A549 (cell line): ENCODE results near the gene SPRR1B. TPM values are rescaled to one million over a fixed set of nuclear protein-coding genes. Genes with fewer than 3 reads are reported as not detected.
"Not testable (repeated sequence)": the region's sequence is repeated elsewhere in the genome, so short reads cannot be mapped to it uniquely, and the experiment has no call there.

Experiments used
- ATAC-seq, 2 experiments: fragments of 200-7000 bp in 1 of 2; fragments of >200 bp in 1 of 2; cut with Nextera tagmentation in 1 of 2; cut with Tn5 transposase in 1 of 2; 3 replicates each; pipeline versions ENCODE4 v1.8.0 to v1.9.1; 2018 to 2020; ENCODE audit warnings: mild to moderate bottlenecking in 1 of 2, moderate library complexity in 1 of 2
- CTCF ChIA-PET: fragments of 300-600 bp; sonication (Branson Sonifier 250); formaldehyde crosslinking; extraction: SDS; loops from one replicate; lab custom pipeline; 2021; ENCODE audit warnings: antibody characterized with exemption, inconsistent platforms; lab: Yijun Ruan, JAX
- POLR2A ChIA-PET: fragments of 350-600 bp; formaldehyde crosslinking; extraction: SDS; loops from one replicate; lab custom pipeline; 2021; ENCODE audit warnings: antibody characterized with exemption, inconsistent platforms; lab: Yijun Ruan, JAX
- DNase-seq, 2 experiments: peaks; one replicate each; pipeline versions ENCODE4 v3.0.0 to v3.0.0-alpha.2; 2011 to 2016; ENCODE audit warnings: low read depth in 1 of 2, low spot score in 1 of 2
- FAIRE-seq: peaks from 2 replicates; lab custom pipeline; 2011; peaks lifted over from hg19 to GRCh38; lab: Jason Lieb, UNC
- H3K27ac ChIP-seq, 2 experiments: fragments of >200 bp; sonication (Bioruptor Twin); formaldehyde crosslinking; 3 replicates each; pipeline ENCODE4 v1.5.1; 2016 to 2017
- H3K4me1 ChIP-seq: fragments of >200 bp; sonication (Bioruptor Twin); formaldehyde crosslinking; 3 replicates; pipeline ENCODE4 v1.6.1; 2016
- H3K4me2 ChIP-seq: fragments of >200 bp; sonication (Bioruptor Twin); formaldehyde crosslinking; 3 replicates; pipeline ENCODE4 v1.6.1; 2016
- H3K4me3 ChIP-seq: fragments of >200 bp; sonication (Bioruptor Twin); formaldehyde crosslinking; 3 replicates; pipeline ENCODE4 v1.5.1; 2016
- H3K9me3 ChIP-seq: fragments of >200 bp; sonication (Bioruptor Twin); formaldehyde crosslinking; 3 replicates; pipeline ENCODE4 v1.6.1; 2016
- BCL3 ChIP-seq: fragments of >200 bp; sonication (Bioruptor Twin); formaldehyde crosslinking; IDR thresholded peaks from 3 replicates; pipeline ENCODE4 v1.6.1; 2016
- CBX8 ChIP-seq: fragments of 200-600 bp; sonication (generic); IDR thresholded peaks from 2 replicates; pipeline ENCODE4 v1.6.1; 2016
- CEBPB ChIP-seq, 2 experiments: fragments of >200 bp in 1 of 2; sonication (Bioruptor Twin) in 1 of 2; formaldehyde crosslinking in 1 of 2; IDR thresholded peaks; 2 replicates each; pipeline ENCODE4 v1.6.1; 2012 to 2016
- CHD4 ChIP-seq: fragments of 200-600 bp; sonication (generic); IDR thresholded peaks from 2 replicates; pipeline ENCODE4 v1.6.1; 2016; ENCODE audit warnings: antibody characterized with exemption, mild to moderate bottlenecking, borderline replicate concordance
- EHF ChIP-seq: fragments of 250-450 bp; sonication (Bioruptor Pico); IDR thresholded peaks from 2 replicates; pipeline ENCODE4 v1.5.0; 2020; ENCODE audit warnings: mild to moderate bottlenecking
- EHMT2 ChIP-seq: fragments of 200-600 bp; sonication (generic); IDR thresholded peaks from 2 replicates; pipeline ENCODE4 v1.6.1; 2016; ENCODE audit warnings: antibody characterized with exemption, low read depth, mild to moderate bottlenecking, moderate library complexity
- FOXS1 ChIP-seq: fragments of 250-450 bp; sonication (Bioruptor Pico); IDR thresholded peaks from 2 replicates; pipeline ENCODE4 v1.5.0; 2020; ENCODE audit warnings: mild to moderate bottlenecking, moderate library complexity
- HMGXB4 ChIP-seq: fragments of 250-450 bp; sonication (Bioruptor Pico); IDR thresholded peaks from 2 replicates; pipeline ENCODE4 v1.5.0; 2021; ENCODE audit warnings: mild to moderate bottlenecking, moderate library complexity, borderline replicate concordance
- HOXA7 ChIP-seq: fragments of 250-450 bp; sonication (Bioruptor Pico); IDR thresholded peaks from 2 replicates; pipeline ENCODE4 v1.5.0; 2020; ENCODE audit warnings: mild to moderate bottlenecking, moderate library complexity
- HOXB13 ChIP-seq: fragments of 250-450 bp; sonication (Bioruptor Pico); IDR thresholded peaks from 2 replicates; pipeline ENCODE4 v1.5.0; 2020; ENCODE audit warnings: low read depth, mild to moderate bottlenecking, moderate library complexity
- KDM1A ChIP-seq: fragments of 200-600 bp; sonication (generic); IDR thresholded peaks from 2 replicates; pipeline ENCODE4 v1.6.1; 2016; ENCODE audit warnings: low read depth, mild to moderate bottlenecking
- KDM5A ChIP-seq: fragments of 200-600 bp; sonication (generic); IDR thresholded peaks from 2 replicates; pipeline ENCODE4 v1.6.1; 2016; ENCODE audit warnings: antibody characterized with exemption, mild to moderate bottlenecking
- MAX ChIP-seq: IDR thresholded peaks from 2 replicates; pipeline ENCODE4 v1.6.1; 2012
- MAZ ChIP-seq: fragments of 150-350 bp; IDR thresholded peaks from 2 replicates; pipeline ENCODE4 v1.6.1; 2014; ENCODE audit warnings: antibody characterized with exemption, low read depth, low read length, borderline replicate concordance
- POLR2AphosphoS2 ChIP-seq: conservative IDR thresholded peaks from 2 replicates; pipeline ENCODE4 v1.6.1; 2012; ENCODE audit warnings: low read length, improper control_type of control experiment, inconsistent platforms
- RCOR1 ChIP-seq: fragments of 150-350 bp; IDR thresholded peaks from 2 replicates; pipeline ENCODE4 v1.6.1; 2014; ENCODE audit warnings: antibody characterized with exemption, low read length, low read depth
- SREBF2 ChIP-seq: fragments of 450-650 bp; IDR thresholded peaks from 2 replicates; pipeline ENCODE4 v1.6.1; 2014; ENCODE audit warnings: mild to moderate bottlenecking, moderate library complexity
- USF2 ChIP-seq: fragments of 450-650 bp; IDR thresholded peaks from 2 replicates; pipeline ENCODE4 v1.6.1; 2014; ENCODE audit warnings: antibody characterized with exemption
- ZFP36 ChIP-seq: fragments of 450-650 bp; IDR thresholded peaks from 2 replicates; pipeline ENCODE4 v1.6.1; 2014; ENCODE audit warnings: borderline replicate concordance; ENCODE audit not compliant: partially characterized antibody
- ZNF302 ChIP-seq: fragments of 250-450 bp; sonication (Bioruptor Pico); IDR thresholded peaks from 2 replicates; pipeline ENCODE4 v1.9.0; 2021; ENCODE audit warnings: inconsistent platforms, mild to moderate bottlenecking, moderate library complexity
- WGBS: methylation state at CpG from one replicate; pipeline ENCODE4 v1.1.6; 2017; ENCODE audit errors: missing lambda C conversion rate; 5-methylcytosine and 5-hydroxymethylcytosine counted together
- polyA plus RNA-seq, 4 experiments: library from polyadenylated mRNA; depleted of rRNA in 3 of 4; stranded (reverse); fragments of >200 nt; fragmentation: RNase III in 1 of 4; extraction: RNeasy Plus Mini Kit Qiagen cat#74134 plus additional on column Dnase treatment in 1 of 4; gene quantifications; 2 replicates in 3 of 4; 3 replicates in 1 of 4; pipeline ENCODE4 v1.2.3, GENCODE V29; 2011 to 2017

Gene SPRR1B
- polyA plus RNA-seq, 2 of the 4 experiments (the other 2 are of a cell fraction) = not detected

GRCh38 chr1:153040950-153041631 is 10.1 kb downstream of the SPRR1B start, which contains the start of gene SPRR2D:
SPRR2D (minus strand) TSS chr1:153041120; CDS start chr1:153040346, 774 bp downstream.
- TF ChIP-seq CEBPB (IDR thresholded peaks at IDR 0.05) = no peak
- TF ChIP-seq FOXS1 (CRISPR knock-in tag) = no peak
- no peak for TF ChIP-seq HMGXB4 (CRISPR knock-in tag)
- no peak for TF ChIP-seq CBX8
- no peak for TF ChIP-seq MAX
- no peak for TF ChIP-seq CHD4
- no peak for TF ChIP-seq ZNF302 (CRISPR knock-in tag)
- TF ChIP-seq USF2 = no peak
- TF ChIP-seq EHMT2 = no peak
- TF ChIP-seq KDM5A = no peak
- TF ChIP-seq HOXB13 (CRISPR knock-in tag) = no peak
- TF ChIP-seq BCL3 = no peak
- TF ChIP-seq MAZ = no peak
- no peak for TF ChIP-seq SREBF2
- 4% methylated on average over 4 of the region's 4 CpGs for WGBS
- H3K4me3 ChIP-seq = no peak within 1 kb of the TSS
- POLR2A ChIA-PET = no interaction called here
- H3K4me1 ChIP-seq = no peaks in the 10 kb centered on the region
- no peaks in the 10 kb centered on the region for H3K9me3 ChIP-seq
- no peak within 1 kb of the TSS for H3K27ac ChIP-seq
- H3K4me2 ChIP-seq = no peak within 1 kb of the TSS
- DNase-seq (no peak), FAIRE-seq (no peak), ATAC-seq (no peak)
- CTCF ChIA-PET = no interaction called here

GRCh38 chr1:153049211-153049610 is 18.2 kb downstream of the SPRR1B start:
- Histone ChIP-seq H3K4me1 (no peaks in the 10 kb centered on the region), H3K9me3 (no peaks in the 10 kb centered on the region), H3K4me3 (no peak overlapping the region), H3K4me2 (no peak overlapping the region), H3K27ac (no peak overlapping the region)
- DNase-seq (no peak), ATAC-seq (peak in 1 of 2 experiments; percentile 47; a peak in 1 of 6 replicates), FAIRE-seq (no peak)
- TF ChIP-seq RCOR1 = no peak
- WGBS = 4% methylated on average over 2 of the region's 2 CpGs
- CTCF ChIA-PET = no interaction called here
- POLR2A ChIA-PET = no interaction called here

- H3K4me2 ChIP-seq, FAIRE-seq, H3K4me1 ChIP-seq, POLR2A ChIA-PET, H3K27ac ChIP-seq, CTCF ChIA-PET, H3K9me3 ChIP-seq, DNase-seq, H3K4me3 ChIP-seq: not testable (repeated sequence)
- WGBS = 0% methylated on average over 3 of the region's 3 CpGs
- ATAC-seq = peak; percentile 45 to 54; a peak in 3 of 6 replicates
These were observed 25.1 kb downstream of the SPRR1B start for GRCh38 chr1:153056111-153056510.

- 2% methylated on average over 2 of the region's 2 CpGs for WGBS
- CTCF ChIA-PET = interaction anchor here (1.2 to 1.3 kb wide), 3 partner anchors 9 to 26 kb away, joined by 3 read pairs; no protein-coding TSS in a partner anchor
- no peak within 1 kb of the TSS for H3K27ac ChIP-seq
- H3K4me2 ChIP-seq = no peak within 1 kb of the TSS
- no peak for ATAC-seq
- peak; percentile 82 for FAIRE-seq
- DNase-seq = no peak
- H3K4me1 ChIP-seq = no peaks in the 10 kb centered on the region
- H3K9me3 ChIP-seq = no peaks in the 10 kb centered on the region
- no peak within 1 kb of the TSS for H3K4me3 ChIP-seq
- POLR2A ChIA-PET = no interaction called here
- TF ChIP-seq HOXA7 (CRISPR knock-in tag) = no peak
- no peak for TF ChIP-seq POLR2AphosphoS2
- TF ChIP-seq HMGXB4 (CRISPR knock-in tag) = no peak
- no peak for TF ChIP-seq EHF (CRISPR knock-in tag)
- no peak for TF ChIP-seq BCL3
- TF ChIP-seq RCOR1 = no peak
- no peak for TF ChIP-seq MAX
- TF ChIP-seq KDM1A = no peak
- no peak for TF ChIP-seq ZFP36
These were observed 26.4 kb downstream of the SPRR1B start, which contains the start of gene SPRR2A for GRCh38 chr1:153057375-153057774. SPRR2A (minus strand) TSS chr1:153057512; CDS start chr1:153056735, 777 bp downstream.
